ENCODE data around the gene KAT14.
A peak's percentile ranks its signal among the peaks of the same experiment; 100 is the strongest.
"Not testable (repeated sequence)": the region's sequence is repeated elsewhere in the genome, so short reads cannot be mapped to it uniquely, and the experiment has no call there.

Gene KAT14, protein sequence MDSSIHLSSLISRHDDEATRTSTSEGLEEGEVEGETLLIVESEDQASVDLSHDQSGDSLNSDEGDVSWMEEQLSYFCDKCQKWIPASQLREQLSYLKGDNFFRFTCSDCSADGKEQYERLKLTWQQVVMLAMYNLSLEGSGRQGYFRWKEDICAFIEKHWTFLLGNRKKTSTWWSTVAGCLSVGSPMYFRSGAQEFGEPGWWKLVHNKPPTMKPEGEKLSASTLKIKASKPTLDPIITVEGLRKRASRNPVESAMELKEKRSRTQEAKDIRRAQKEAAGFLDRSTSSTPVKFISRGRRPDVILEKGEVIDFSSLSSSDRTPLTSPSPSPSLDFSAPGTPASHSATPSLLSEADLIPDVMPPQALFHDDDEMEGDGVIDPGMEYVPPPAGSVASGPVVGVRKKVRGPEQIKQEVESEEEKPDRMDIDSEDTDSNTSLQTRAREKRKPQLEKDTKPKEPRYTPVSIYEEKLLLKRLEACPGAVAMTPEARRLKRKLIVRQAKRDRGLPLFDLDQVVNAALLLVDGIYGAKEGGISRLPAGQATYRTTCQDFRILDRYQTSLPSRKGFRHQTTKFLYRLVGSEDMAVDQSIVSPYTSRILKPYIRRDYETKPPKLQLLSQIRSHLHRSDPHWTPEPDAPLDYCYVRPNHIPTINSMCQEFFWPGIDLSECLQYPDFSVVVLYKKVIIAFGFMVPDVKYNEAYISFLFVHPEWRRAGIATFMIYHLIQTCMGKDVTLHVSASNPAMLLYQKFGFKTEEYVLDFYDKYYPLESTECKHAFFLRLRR

DNA sequence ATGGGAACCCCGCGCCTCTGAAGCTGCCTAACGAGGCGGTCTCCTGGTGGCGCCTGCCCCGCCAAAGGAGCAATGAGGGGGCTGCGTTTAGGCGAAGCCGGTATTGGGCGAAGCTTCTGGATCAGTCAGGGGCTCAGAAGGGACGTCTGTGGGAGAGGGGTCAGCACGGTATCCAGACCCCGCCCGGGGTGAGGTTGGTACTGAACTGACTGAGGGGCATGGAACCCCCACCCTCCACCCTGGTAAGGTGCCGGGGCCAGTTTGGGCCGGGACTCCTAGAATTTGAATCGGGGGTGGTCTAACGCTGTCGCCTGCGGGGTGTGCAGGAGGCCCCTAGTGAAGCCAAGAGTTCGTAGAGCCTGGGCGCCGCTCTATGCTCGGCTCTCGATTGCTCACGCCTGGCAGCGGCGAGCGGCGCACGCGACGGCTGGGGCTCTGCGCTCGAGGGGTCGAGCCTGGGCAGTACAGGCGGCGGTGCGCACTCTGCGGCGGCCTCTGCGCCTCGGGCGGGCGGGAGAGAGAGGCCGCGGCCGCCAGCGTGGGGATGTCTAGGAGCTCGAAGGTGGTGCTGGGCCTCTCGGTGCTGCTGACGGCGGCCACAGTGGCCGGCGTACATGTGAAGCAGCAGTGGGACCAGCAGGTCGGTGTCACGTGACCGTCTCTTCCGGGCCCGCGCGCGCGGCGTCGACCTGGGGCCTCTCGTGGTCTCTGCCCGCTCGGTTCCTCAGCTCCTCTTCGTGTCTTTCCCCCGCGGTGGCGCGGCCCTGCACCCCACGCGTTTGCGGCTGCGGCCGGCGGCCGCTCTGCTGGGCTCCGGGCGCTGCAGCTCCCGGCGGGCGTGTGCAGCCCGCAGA lies at the start of gene KAT14, which contains the start of gene PET117:
Gene KAT14 (plus strand): TSS at position 452 of the 854 bp plus-strand sequence. CDS start 4,798 bp downstream, outside the sequence.
Gene PET117 (plus strand): TSS at position 452 of the 854 bp plus-strand sequence. CDS start 93 bp downstream, at position 545.
- DNase-seq = peak; percentile 79

DNA sequence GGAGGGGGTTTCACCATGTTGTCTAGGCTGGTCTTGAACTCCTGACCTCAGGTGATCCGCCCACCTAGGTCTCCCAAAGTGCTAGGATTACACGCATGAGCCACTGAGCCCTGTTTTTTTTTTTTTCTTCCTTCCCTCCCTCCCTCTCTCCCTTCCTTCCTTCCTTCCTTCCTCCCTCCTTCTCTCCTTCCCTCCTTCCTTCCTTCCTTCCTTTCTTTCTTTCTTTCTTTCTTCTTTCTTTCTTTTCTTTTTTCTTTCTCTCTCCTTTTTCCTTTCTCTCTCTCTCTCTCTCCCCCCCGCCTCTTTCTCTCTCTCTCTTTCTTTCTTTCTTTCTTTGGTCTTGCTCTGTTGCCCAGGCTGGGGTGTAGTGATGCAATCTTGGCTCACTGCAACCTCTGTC lies 49.4 kb upstream of the KAT14 start:
- not testable (repeated sequence) for DNase-seq

DNA sequence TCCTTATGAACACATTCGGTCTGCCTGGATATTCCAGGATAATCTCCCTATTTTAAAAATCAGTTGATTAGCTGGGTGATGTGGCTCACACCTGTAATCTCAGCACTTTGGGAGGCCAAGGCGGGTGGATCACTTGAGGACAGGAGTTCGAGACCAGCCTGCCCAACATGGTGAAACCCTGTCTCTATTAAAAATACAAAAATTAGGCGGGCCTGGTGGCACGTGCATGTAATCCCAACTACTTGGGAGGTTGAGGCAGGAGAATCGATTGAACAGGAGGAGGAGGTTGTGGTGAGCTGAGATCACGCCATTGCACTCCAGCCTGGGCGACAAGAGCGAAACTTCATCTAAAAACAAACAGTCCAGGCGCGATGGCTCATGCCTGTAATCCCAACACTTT lies 48.8 kb upstream of the KAT14 start:
- not testable (repeated sequence) for DNase-seq

DNA sequence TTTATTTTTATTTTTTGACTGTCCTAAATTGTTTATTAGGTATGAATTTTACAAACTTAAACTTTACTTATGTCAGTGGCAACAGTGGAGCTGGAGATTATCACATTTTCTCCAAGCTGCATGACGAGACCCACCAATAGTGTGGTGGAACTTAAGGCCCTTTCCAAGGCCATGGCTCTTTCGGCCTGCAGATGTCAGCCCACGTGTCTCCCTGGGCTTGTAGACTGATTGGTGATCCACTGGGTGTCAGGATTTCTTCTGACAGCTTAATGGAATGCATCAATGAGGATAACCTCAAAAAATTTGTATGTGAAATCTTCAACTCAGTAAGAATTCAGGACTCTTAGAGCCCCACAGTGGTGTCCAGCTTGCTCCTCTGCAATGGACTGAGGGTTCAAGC lies 47.6 kb upstream of the KAT14 start:
- DNase-seq = no peak

DNA sequence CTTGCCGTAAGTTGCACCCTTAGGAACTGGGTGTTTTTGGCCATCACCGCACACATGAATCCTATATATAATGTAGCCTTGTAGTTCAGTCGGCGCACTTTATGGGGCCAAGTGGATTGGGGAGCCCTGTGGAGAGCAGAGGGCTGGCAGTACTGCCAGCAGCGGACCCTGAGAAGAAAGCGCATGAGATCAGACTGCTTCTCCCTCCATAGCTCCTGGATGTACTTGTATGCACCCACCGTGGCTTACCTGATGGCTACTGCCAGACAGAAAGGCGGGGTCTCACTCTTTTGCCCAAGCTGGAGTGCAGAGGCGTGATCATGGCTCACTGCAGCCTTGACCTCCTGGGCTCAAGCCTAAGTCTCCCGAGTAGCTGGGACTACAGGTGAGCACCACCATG lies 47.2 kb upstream of the KAT14 start:
- DNase-seq = no peak

DNA sequence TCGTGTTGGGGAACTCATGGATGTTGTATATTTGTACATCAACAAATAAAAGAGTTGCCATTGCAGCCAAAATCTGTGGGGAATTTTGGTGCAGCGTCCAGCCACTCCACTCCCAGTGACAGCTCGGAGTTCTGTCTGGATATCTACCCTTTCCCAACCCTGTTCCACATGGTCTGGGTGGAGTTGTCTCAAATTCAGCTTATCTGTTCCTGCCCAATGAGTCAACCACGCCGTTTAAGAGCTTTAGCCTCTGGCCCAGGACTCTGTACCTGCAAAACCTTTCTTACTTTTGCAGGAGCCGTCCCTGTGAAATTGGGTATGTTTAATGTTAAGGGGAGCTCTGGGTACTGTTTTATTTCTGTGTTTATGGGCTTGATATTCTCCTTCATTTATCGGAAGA lies 46.0 kb upstream of the KAT14 start:
- no peak for DNase-seq

DNA sequence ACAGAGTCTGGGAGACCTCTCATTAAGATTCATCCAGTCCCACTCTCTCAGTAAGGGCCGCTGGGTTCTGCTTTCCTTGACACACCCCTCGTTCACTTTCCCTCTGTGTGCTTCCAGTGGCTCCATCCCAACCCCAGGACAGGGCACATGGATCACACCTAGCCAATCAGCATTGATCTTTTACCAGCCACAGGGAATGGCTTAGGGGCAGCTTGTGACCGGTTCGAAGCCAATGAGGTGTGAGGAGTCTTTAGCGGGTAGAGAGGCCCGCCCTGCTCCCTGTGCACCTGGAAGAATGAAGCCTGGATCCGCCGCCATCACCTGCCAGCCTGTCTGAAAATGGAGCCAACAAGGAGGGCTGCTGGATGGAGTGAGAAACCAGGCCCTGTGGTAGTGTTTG lies 44.8 kb upstream of the KAT14 start:
- no peak for DNase-seq

DNA sequence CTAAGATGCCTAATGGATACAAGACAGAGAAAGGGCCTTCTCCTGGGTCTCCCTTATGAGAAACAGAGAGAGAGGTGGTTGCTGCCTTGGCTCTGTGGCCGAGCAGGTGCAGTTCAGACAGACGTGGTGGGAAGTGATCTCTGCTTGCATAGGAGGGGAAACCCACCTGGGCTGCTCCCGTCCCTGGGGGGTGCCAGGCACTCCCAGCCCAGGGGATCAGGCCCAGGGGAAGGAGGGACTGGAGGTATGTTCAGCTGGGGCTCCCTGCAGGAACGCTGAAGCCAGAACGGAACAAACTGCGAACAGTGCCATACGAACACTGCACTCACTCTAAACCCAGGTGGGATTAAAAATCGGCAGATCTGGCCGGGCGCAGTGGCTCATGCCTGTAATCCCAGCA lies 44.3 kb upstream of the KAT14 start:
- DNase-seq = no peak

DNA sequence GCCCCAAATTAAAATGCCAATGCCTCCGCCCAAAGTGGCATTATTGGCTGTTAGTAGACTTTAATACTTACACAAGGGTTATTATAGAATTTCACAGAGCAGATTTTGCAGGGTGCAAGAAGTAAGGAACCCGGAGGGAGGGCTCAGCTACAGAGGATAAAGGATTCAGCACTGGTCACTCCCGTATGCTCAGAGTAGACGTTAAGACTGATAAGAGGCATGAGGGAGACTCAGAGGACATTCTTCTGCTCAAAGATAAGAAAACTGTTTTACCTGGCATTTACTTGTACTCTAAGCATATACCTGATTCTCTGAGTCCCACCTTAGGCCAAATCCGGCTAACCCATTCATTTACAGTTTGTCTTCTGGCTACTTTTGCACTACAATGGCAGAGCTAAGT lies 43.5 kb upstream of the KAT14 start:
- no peak for DNase-seq

DNA sequence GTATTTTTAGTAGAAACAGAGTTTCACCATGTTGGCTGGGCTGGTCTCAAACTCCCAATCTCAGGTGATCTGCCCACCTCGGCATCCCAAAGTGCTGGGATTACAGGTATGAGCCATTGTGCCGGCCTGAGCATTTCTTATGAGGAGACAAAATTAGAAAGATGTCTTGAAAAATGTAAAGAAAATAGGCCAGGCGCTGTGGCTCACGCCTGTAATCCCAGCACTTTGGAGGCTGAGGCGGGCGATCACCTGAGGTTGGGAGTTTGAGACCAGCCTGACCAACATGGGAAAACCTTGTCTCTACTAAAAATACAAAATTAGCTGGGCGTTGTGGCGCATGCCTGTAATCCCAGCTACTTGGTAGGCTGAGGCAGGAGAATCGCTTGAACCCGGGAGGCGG lies 37.1 kb upstream of the KAT14 start:
- not testable (repeated sequence) for DNase-seq

DNA sequence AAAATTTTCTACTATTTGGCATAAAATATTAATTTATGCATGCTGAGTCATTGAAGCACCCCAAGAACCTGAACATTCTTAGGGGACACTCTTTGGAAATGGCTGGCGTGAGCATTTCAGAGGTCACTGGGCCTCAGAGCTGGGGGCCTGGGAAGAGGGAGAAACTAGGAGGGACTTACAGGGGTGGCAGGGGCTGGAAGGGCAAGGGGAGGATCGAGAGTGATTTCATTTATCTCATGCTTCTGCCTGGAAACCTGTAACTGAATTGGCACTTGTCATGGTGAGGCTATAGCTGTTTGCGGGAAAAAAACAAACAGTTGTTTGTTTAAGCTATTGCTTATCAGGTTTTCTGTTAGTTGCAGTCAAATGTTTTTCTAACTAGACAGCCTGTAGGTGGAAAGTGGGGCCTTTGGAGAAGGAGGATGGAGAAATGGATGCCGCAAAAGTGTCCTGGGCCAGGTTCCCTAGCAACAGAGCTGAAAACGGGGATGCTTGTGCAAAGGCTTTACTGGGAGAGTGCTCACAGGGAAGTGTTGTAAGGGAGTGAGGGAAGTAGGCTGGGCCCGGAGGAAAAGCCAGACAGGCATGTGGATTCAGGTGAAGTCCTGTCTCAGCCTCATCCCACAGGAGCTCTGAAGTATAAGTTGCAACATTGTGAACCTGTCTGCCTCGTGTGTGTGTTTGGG lies 36.4 kb upstream of the KAT14 start:
- no peak for DNase-seq

DNA sequence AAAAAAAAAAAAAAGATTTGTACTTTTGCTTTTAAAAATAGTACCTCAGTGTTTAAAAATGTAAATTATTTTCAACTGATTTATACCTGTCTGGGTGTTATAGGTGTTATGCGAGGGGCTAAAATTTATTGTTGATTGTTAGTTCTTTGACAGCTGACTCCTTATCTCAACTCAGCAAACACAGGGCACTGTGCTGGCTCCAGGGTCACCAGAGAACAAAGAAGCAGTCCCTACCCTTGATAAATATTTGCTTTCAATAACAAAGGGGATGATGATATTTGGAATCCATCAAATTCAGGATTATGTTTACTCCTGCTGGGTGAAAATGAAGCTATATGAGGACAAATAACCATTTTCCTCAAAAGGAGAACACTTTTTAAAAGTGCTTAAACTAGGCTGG lies 34.2 kb upstream of the KAT14 start:
- no peak for DNase-seq

DNA sequence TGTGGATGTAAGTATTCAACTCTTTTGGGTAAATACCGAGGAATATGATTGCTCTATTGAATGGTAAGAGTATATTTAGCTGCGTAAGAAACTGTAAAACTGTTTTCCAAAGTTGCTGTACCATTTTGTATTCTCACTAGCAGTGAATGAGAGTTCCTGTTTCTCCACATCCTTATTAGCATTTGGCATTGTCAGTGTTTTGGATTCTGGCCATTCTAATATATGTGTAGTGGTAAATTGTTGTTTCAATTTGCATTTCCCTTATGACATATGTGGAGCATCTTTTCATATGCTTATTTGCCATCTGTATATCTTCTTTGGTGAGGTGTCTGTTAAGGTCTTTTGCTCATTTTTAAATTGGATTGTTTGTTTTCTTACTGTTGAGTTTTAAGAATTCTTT lies 29.3 kb upstream of the KAT14 start:
- DNase-seq = no peak

DNA sequence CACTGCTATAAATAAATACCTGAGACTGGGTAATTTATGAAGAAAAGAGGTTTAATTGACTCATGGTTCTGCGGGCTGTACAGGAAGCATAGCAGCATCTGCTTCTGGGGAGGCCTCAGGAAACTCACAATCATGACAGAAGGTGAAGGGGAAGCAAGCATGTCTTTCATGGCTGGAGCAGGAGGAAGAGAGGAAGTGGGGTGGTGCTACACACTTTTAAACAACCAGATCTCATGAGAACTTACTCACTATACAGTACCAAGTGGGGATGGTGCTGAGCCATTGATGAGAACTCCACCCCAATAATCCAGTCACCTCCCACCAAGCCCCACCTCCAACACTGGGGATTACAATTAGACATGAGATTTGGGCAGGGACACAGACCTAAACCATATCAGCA lies 9.1 kb upstream of the KAT14 start:
- DNase-seq = not testable (repeated sequence)

DNA sequence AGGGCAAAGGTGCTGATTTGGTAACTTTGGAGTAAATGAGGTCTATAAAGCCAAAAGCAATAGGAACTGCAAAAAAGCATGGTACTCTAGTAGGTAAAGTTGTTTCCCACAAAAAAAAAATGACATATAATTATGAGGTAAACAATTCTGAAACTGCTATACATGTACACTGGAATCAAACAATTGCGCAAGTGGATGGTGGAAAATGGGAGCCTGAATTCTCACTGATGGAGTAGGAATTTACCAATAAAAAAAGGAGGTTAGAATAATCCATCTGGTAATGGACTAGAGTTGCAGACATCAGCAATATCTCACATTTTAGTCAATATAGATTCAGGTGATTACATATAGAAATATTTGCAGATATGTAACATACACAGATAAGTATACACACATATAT lies 5.0 kb upstream of the KAT14 start:
- DNase-seq = no peak

DNA sequence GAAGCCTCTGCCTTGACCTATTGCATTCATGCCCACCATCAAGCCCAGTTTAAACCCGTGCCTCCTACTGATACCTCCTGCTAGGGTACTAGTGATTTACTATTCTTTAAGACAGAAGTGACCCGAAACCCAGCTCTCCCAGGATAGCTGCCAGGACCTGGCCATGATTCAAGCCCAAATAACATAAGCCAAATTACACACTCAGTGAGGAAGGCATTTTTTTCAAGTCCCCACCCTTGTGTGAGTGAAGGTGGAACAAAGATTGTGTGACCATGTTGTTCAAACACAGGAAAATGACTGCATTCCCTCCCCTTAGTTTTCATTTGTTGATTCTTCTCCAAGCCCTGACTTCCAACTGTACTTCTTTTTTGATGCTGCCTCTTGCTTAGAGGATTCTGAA lies 3.7 kb upstream of the KAT14 start:
- no peak for DNase-seq

DNA sequence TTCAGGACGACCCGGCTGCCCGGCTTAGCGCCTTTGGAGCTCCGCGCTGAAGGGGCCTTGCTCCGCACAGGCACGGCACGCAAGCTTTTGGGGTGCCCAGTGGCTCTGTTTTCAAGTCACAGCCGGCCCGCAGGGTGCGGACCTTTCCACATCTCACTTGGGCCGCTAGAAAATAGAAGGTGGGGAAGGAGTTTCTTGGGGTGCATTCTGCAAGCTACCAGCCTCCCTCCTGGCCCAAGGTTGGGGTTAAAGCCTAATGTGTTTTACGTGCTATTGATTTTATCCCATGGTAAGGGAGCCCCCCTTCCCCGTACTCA lies 561 bp downstream of the KAT14 start:
- no peak for DNase-seq

DNA sequence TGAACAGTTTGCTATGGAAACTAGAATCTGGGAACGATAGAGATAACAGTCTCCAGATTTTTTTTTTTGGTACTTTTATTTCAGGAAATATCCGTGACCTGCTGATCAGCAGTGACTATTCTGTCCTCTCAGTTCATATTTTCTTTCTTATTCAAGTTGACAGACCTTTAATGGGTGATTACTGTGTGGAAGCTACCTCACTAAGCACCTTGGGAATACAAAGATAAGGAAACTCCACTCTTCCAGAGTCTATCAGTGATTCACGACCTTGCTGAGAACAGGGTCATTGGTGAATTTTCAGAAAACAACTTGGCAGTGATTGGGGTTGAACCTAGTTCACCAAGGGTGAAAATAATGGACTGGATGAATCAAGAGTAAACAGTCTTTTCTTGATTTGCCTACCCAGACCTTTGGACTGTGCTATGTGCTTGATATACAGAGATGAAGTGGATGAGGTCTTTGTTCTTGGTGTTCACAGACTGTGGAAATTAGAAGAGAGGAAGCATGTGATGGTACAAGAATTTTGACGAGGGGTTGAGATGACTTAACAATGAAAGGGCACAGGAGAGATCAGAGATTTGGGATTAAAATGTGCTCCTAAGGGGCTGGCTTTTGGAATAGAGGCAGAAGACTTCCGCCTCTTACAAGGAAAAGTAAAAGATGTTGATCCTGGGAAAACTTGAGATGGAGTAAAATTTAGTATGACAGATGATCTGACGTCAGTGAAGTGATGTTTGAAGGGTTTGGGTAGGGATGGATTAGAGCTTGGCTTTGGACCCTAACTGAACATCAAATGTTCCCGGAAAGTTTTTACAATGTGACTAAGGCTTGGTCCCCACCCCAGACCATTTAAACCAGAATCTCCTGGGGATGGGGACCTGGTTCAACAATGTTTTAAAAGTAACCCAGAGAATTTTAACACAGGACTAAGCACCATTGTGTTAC lies 1.2 kb downstream of the KAT14 start:
- no peak for DNase-seq

DNA sequence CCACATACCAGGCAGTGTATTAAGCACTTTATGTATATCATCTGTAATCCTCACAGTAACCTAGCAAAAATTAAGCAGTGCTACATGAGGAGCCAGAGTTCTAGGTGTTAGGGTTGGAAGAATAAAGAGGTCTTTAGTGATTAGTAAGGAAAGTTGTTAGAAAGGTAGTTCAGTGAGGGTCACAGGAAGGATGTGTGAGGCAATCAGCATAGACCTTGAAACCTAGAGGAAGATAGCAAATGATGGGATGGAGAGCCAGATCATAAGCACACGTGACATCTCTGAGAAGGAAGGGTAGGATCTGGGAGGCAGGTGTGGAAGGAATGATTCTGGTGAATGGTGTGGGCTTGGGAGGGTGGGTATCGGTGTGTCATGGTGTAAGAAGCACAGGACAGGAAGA lies 2.2 kb downstream of the KAT14 start:
- no peak for DNase-seq

DNA sequence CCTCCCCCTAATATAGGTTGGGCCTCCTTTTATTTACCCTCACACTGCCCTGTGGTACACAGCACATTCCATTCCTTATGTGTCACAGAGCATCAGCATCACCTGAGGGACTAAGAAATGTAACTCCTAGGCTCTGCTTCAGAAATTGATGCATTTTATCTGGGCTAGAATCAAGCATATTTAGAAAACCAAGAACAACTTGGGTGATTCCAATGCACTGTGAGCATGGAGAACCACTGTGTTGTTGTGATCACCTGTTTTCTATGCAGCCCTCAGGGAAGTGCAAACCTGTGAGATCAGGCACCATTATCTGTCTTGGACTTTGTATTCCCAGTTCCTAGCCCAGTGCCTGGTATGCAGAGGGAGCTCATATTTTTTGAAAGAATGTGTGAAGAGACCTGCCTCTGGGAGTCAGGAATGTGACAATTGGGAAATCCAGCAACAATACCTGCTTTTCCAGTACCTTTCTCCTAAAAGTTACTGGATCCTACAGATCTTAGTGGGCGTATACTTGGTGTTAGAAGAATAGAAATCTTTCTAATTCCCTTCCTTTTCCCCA lies 7.0 kb downstream of the KAT14 start:
- DNase-seq = no peak

DNA sequence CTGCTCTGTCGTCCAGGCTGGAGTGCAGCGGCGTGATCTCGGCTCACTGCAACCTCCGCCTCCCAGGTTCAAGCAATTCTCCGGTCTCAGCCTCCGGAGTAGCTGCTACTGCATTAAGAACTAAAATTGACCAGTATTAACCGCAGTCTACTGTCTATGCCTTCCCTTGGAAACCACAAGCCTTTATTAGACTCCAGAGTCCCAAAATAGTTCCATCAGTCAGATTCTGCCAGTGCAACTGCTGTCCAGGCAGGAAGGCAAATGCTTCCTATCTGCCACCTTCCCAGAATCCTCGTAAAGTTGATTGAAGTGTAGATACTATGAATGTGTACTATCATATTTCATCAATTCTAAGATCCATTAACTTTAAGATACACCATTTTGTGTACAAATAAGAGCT lies 16.7 kb downstream of the KAT14 start:
- no peak for DNase-seq

Data from T1000 (cell line).